Peyer's patch (tissue), 4 donors: ENCODE results near the gene NCKAP5.

ENCODE experiments used
- POLR2A ChIP-seq, 2 donors: fragments of 450-650 bp; IDR thresholded peaks; one replicate each; pipeline ENCODE4 v1.5.1; 2017; ENCODE audit warnings: antibody characterized with exemption in 2 of 2, mild to moderate bottlenecking in 2 of 2, moderate library complexity in 2 of 2
- TF ChIP-seq, protein P1 (sequence below), 6 experiments: fragments of 450-650 bp in 4 of 6; fragments of 200-600 bp in 2 of 6; sonication (generic) in 1 of 6; IDR thresholded peaks; one replicate each; pipeline ENCODE4 v1.5.1; 2017 to 2019; ENCODE audit warnings: antibody characterized with exemption in 6 of 6, mild to moderate bottlenecking in 3 of 6, moderate library complexity in 1 of 6

GRCh38 chr2:132730611-132731010, 837.7 kb downstream of the NCKAP5 start:
- no peak for TF ChIP-seq POLR2A (IDR thresholded peaks at IDR 0.05)
- TF ChIP-seq, protein P1, sequence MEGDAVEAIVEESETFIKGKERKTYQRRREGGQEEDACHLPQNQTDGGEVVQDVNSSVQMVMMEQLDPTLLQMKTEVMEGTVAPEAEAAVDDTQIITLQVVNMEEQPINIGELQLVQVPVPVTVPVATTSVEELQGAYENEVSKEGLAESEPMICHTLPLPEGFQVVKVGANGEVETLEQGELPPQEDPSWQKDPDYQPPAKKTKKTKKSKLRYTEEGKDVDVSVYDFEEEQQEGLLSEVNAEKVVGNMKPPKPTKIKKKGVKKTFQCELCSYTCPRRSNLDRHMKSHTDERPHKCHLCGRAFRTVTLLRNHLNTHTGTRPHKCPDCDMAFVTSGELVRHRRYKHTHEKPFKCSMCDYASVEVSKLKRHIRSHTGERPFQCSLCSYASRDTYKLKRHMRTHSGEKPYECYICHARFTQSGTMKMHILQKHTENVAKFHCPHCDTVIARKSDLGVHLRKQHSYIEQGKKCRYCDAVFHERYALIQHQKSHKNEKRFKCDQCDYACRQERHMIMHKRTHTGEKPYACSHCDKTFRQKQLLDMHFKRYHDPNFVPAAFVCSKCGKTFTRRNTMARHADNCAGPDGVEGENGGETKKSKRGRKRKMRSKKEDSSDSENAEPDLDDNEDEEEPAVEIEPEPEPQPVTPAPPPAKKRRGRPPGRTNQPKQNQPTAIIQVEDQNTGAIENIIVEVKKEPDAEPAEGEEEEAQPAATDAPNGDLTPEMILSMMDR (IDR thresholded peaks at IDR 0.05) = no peak
